HT1080 (cell line): Measurements from ENCODE around the gene CD24. TPM values are rescaled to one million over a fixed set of nuclear protein-coding genes. Genes with fewer than 3 reads are reported as not detected.
"Not testable (repeated sequence)": the region's sequence is repeated elsewhere in the genome, so short reads cannot be mapped to it uniquely, and the experiment has no call there.

Source experiments
- DNase-seq: peaks from one replicate; pipeline ENCODE4 v3.0.0-alpha.2; 2015; ENCODE audit warnings: low read depth
- total RNA-seq: library from RNA; depleted of rRNA; stranded (reverse); fragments of >200 nt; shearing (Covaris generic); gene quantifications from 2 replicates; pipeline ENCODE4 v1.2.3, GENCODE V29; 2014; rRNA removed

Gene CD24
- total RNA-seq, 1 experiment from 2014 or later: 1.6 TPM

GRCh38 chr6:106970769-106971168 is 3.8 kb downstream of the CD24 start:
- not testable (repeated sequence) for DNase-seq

- no peak for DNase-seq
These were observed 6.5 kb downstream of the CD24 start for GRCh38 chr6:106967936-106968555.

DNA sequence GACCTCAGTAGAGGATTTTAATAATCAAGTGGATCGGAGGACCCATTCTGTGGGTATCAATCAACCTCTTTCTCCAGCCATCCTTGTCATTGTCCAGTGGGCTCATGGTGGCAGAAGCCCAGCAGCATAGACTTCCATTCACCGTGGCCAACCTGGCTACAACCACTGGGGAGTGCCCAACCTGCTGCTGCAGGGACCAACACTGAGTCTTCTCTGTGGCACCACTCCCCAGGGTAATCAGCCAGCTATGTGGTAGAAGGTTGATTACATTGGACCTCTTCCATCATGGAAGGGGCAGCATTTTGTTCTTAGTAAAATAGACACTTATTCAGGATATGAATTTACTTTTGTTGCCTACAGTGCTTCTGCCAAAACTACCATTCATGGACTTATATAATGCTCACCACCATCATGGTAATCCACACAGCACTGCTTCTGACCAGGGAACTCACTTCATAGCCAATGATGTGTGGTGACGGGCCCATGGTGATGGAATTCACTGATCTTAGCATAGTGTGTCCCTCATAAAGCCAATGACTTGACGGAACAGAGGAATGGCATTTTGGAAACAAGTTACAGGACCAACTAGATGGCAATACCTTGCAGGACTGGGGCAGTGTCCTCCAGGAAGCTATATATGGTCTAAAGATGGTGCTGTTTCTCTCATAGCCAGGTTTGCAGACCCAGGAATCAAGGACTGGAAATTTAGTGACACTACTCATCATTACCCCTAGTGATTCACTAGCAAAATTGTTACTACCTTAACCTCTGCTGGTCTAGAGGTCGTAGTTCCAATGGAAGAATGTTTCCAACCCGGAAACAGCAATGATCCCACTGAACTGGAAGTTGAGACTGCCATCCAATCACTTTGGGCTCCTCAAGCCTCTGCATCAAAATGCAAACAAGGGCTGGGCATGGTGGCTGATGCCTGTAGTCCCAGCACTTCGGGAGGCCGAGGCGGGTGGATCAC is 7.6 kb downstream of the CD24 start:
- no peak for DNase-seq

GRCh38 chr6:106966229-106966628 is 8.3 kb downstream of the CD24 start:
- no peak for DNase-seq

GRCh38 chr6:106964954-106965353 is 9.6 kb downstream of the CD24 start:
- no peak for DNase-seq

GRCh38 chr6:106964099-106964498 is 10.4 kb downstream of the CD24 start:
- no peak for DNase-seq

DNA sequence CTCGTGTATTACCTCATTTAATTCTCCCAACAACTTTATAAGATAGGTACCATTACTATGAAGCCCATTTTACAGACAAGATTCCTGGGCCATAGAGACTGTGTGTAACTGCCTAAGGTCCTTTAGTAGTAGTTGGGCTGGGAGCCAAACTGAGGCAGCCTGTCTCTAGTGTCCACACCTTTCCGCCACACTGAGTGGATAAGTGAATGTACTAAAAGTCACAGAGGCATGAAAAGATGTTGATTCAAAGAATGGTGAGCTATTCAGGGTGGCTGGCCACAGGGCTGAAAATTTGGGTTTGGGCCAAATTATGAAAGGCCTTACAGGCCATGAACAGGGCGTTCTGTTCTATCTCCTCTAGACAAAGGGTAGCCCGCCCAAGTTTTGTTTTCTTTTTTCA is 11.0 kb downstream of the CD24 start:
- DNase-seq: no peak

DNA sequence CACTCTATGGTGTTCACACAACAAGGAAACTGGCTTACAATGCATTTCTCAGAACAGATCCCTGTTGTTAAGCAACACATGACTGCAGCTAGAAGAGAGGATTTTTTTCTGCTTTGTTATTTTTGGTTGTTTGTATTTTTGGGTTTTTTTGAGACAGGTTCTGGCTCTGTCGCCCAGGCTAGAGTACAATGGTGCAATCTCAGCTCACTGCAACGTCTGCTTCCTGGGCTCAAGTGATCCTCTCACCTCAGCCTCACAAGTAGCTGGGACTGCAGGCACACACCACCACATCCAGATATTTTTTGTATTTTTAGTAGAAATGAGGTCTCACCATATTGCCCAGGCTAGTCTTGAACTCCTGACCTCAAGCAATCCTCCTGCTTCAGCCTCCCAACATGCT is 12.7 kb downstream of the CD24 start:
- DNase-seq: no peak

- DNase-seq: no peak
These were observed 13.4 kb downstream of the CD24 start for GRCh38 chr6:106961136-106961535.

GRCh38 chr6:106959985-106960384 is 14.5 kb downstream of the CD24 start:
- no peak for DNase-seq

DNA sequence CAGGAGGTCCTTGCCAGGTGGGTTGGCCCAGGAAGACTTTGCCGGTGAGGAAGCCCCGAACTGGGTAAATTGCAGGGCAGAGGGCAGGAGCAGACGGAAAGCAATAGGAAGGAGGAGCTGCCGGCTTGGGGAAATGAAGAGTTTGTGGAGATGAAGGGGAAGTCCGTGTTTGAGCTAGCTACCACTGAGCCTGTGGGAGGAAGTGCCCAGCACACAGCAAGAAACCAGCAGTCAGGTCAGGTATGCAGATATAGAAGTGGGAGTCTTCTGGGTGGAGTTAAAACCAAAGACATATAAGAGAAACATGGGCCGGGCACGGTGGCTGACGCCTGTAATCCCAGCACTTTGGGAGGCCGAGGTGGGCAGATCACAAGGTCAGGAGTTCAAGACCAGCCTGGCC is 34.7 kb downstream of the CD24 start:
- no peak for DNase-seq

GRCh38 chr6:106939208-106939607 is 35.3 kb downstream of the CD24 start:
- no peak for DNase-seq

DNA sequence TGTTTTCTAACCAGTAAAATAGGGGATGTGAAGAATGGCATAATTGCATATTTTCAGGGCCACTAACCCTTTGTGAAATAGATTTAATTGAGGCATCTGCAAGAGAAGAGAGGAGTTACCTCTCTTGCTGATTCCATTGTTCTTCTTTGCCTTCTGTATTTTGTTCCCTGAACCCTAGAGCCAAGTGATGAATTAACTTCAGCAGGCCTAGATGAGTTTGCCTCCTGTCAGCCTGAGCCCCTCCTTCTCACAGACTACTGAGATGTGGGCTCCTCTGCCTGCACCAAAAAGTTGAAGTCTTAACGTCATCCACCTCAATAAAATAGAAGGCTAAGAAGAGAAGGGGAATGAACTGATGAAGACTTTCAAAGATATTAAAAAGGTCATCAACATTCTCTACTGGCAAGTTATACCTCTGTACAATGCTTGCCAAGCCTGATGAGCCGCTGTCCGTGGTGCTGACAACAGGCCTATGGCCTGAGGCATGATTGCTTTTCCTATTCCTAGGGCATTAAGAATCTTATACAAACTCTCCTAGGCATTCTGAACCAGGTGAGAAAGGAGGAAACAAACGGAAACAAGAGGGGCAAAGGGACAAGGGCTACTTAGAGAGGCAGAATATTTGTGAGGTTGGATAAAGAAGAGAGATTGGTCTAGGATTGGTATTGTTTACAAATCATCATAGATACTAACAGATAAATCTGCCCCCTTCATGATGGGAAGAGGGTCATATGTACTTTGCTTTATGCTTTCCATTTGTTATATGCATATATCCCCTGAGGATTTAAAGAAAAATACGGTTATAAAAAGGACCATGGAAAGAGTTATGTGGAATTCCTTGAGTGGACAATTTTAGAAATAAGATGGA is 46.8 kb downstream of the CD24 start:
- DNase-seq: no peak

GRCh38 chr6:106925948-106926347 is 48.6 kb downstream of the CD24 start:
- no peak for DNase-seq

- DNase-seq: no peak
These were observed 49.6 kb downstream of the CD24 start for GRCh38 chr6:106924694-106925523.

GRCh38 chr6:106922626-106923025 is 51.9 kb downstream of the CD24 start:
- no peak for DNase-seq

Other genes with a start within 250 kb of the CD24 start
- 23.2 and 24.1 TPM in 2 replicates for gene MTRES1, start 53.5 kb upstream of the CD24 start, total RNA-seq
- 4.7 and 6.6 TPM in 2 replicates for gene BEND3, start 140.8 kb upstream of the CD24 start, total RNA-seq